Smooth muscle cell (in vitro differentiated cells): ENCODE results near the gene KIF5A. TPM values are rescaled to one million over a fixed set of nuclear protein-coding genes. Genes with fewer than 3 reads are reported as not detected.

ENCODE experiments used
- DNase-seq: peaks from one replicate; lab custom pipeline; 2025; ENCODE audit not compliant: unreplicated experiment; lab: John Stamatoyannopoulos, UW
- H2AFZ ChIP-seq: fragments of 200-600 bp; sonication (generic); 2 replicates; pipeline ENCODE4 v1.6.0; 2016; ENCODE audit warnings: antibody characterized with exemption, low read depth, mild to moderate bottlenecking
- H3F3A ChIP-seq: fragments of 200-600 bp; sonication (generic); 2 replicates; pipeline ENCODE4 v1.6.0; 2017; ENCODE audit warnings: antibody characterized with exemption, low read depth
- H3K27ac ChIP-seq: fragments of 200-600 bp; sonication (generic); 2 replicates; pipeline ENCODE4 v1.5.1; 2016; ENCODE audit warnings: low read depth, mild to moderate bottlenecking
- H3K27me3 ChIP-seq: fragments of 200-600 bp; sonication (generic); 2 replicates; pipeline ENCODE4 v1.6.1; 2016; ENCODE audit warnings: low read depth, mild to moderate bottlenecking
- H3K36me3 ChIP-seq: fragments of 200-600 bp; sonication (generic); 2 replicates; pipeline ENCODE4 v1.5.1; 2016; ENCODE audit warnings: low read depth
- H3K4me1 ChIP-seq: fragments of 200-600 bp; sonication (generic); 2 replicates; pipeline ENCODE4 v1.5.1; 2016; ENCODE audit warnings: low read depth
- H3K4me2 ChIP-seq: fragments of 200-600 bp; sonication (generic); 2 replicates; pipeline ENCODE4 v1.6.0; 2016; ENCODE audit warnings: mild to moderate bottlenecking
- H3K4me3 ChIP-seq: fragments of 200-600 bp; sonication (generic); 2 replicates; pipeline ENCODE4 v1.5.1; 2016; ENCODE audit warnings: mild to moderate bottlenecking
- H3K79me2 ChIP-seq: fragments of 200-600 bp; sonication (generic); 2 replicates; pipeline ENCODE4 v1.6.0; 2016; ENCODE audit warnings: low read depth, mild to moderate bottlenecking
- H3K9ac ChIP-seq: fragments of 200-600 bp; sonication (generic); 2 replicates; pipeline ENCODE4 v1.6.0; 2016; ENCODE audit warnings: low read depth
- H3K9me3 ChIP-seq: fragments of 200-600 bp; sonication (generic); replicated peaks from 2 replicates; pipeline ENCODE4 v1.5.1; 2016; ENCODE audit warnings: low read depth
- H4K20me1 ChIP-seq: fragments of 200-600 bp; sonication (generic); 2 replicates; pipeline ENCODE4 v1.6.0; 2016; ENCODE audit warnings: low read depth
- WGBS: methylation state at CpG from one replicate; pipeline ENCODE4 v1.1.7; 2016; ENCODE audit warnings: low lambda C conversion rate; 5-methylcytosine and 5-hydroxymethylcytosine counted together
- polyA plus RNA-seq: library from polyadenylated mRNA; unstranded; fragments of >200 nt; fragmentation: Nextera tagmentation; extraction: Ambion mirVana; gene quantifications from 2 replicates; pipeline ENCODE4 v1.2.1, GENCODE V29; 2016
- total RNA-seq: library from RNA; depleted of rRNA; stranded (reverse); fragments of >200 nt; gene quantifications from 2 replicates; pipeline ENCODE4 v1.2.3, GENCODE V29; 2014
- TF ChIP-seq, protein P1 (sequence below): fragments of 200-600 bp; sonication (generic); IDR thresholded peaks from 2 replicates; pipeline ENCODE4 v1.5.1; 2017; ENCODE audit warnings: borderline replicate concordance, mild to moderate bottlenecking, antibody characterized with exemption; ENCODE audit not compliant: insufficient read depth, poor library complexity, severe bottlenecking

The KIF5A gene
- total and polyA plus RNA-seq, 2 experiments from 2014 or later, result 0.34 to 2.8 TPM

DNA sequence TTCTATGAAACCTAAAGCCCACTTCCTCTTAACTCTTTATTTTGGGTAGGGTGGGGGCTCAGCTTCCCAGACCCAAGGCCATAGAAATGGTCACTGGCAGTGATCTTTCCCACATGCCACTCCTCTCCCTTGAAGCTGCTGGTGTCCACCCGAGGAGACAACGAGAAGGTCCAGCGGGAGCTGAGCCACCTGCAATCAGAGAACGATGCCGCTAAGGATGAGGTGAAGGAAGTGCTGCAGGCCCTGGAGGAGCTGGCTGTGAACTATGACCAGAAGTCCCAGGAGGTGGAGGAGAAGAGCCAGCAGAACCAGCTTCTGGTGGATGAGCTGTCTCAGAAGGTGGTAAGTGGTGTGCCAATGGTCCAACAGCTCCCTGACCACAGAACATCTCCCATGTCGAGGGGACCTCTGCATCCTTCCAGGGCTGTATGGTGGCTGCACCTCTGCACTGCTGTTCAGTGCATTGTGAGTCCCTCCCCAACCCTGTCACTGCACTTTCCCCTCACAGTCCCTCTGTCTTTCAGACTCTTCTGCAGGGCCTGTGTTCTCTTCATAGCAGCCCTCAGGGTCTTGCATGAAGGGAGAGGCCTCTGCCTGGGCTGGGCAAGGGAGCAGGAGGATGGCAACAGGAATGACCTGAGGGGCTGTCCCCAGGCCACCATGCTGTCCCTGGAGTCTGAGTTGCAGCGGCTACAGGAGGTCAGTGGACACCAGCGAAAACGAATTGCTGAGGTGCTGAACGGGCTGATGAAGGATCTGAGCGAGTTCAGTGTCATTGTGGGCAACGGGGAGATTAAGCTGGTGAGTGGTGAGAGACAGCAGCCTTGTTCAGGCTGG lies 22.3 kb downstream of the KIF5A start:
- Histone ChIP-seq H3K4me1 (no peaks in the 10 kb centered on the region), H3K4me3 (no peak overlapping the region), H2AFZ (no peak overlapping the region), H3K79me2 (no peaks in the 10 kb centered on the region), H3K9me3 (no peaks in the 10 kb centered on the region), H3K27me3 (no peaks in the 10 kb centered on the region), H3K27ac (no peak overlapping the region), H3F3A (no peaks in the 10 kb centered on the region), H4K20me1 (no peaks in the 10 kb centered on the region), H3K36me3 (no peaks in the 10 kb centered on the region), H3K4me2 (no peak overlapping the region), H3K9ac (no peak overlapping the region)
- TF ChIP-seq, protein P1, sequence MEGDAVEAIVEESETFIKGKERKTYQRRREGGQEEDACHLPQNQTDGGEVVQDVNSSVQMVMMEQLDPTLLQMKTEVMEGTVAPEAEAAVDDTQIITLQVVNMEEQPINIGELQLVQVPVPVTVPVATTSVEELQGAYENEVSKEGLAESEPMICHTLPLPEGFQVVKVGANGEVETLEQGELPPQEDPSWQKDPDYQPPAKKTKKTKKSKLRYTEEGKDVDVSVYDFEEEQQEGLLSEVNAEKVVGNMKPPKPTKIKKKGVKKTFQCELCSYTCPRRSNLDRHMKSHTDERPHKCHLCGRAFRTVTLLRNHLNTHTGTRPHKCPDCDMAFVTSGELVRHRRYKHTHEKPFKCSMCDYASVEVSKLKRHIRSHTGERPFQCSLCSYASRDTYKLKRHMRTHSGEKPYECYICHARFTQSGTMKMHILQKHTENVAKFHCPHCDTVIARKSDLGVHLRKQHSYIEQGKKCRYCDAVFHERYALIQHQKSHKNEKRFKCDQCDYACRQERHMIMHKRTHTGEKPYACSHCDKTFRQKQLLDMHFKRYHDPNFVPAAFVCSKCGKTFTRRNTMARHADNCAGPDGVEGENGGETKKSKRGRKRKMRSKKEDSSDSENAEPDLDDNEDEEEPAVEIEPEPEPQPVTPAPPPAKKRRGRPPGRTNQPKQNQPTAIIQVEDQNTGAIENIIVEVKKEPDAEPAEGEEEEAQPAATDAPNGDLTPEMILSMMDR, result no peak
- 95% methylated on average over 12 of the region's 12 CpGs for WGBS
- DNase-seq, result no peak

DNA sequence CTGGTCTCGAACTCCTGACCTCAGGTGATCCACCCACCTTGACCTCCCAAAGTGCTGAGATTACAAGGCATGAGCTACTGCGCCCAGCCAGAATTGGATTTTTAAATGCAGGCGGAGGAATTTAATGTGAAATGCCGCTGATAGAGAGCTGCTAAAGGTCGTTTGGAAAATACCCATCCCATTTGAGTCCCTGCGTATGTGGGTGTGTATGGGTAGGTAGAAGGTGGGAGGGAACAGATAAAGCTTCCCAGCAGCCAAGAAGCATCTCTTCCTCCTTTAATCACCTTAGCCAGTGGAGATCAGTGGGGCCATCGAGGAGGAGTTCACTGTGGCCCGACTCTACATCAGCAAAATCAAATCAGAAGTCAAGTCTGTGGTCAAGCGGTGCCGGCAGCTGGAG lies 25.0 kb downstream of the KIF5A start:
- Histone ChIP-seq H3K4me2 (no peak overlapping the region), H3K79me2 (no peaks in the 10 kb centered on the region), H3K9me3 (no peaks in the 10 kb centered on the region), H3F3A (no peaks in the 10 kb centered on the region), H3K27me3 (no peaks in the 10 kb centered on the region), H3K27ac (no peak overlapping the region), H3K4me3 (no peak overlapping the region), H4K20me1 (no peaks in the 10 kb centered on the region), H2AFZ (no peak overlapping the region), H3K36me3 (no peaks in the 10 kb centered on the region), H3K4me1 (no peaks in the 10 kb centered on the region), H3K9ac (no peak overlapping the region)
- no peak for DNase-seq
- 84% methylated on average over 10 of the region's 10 CpGs for WGBS
- TF ChIP-seq, protein P1, result no peak

DNA sequence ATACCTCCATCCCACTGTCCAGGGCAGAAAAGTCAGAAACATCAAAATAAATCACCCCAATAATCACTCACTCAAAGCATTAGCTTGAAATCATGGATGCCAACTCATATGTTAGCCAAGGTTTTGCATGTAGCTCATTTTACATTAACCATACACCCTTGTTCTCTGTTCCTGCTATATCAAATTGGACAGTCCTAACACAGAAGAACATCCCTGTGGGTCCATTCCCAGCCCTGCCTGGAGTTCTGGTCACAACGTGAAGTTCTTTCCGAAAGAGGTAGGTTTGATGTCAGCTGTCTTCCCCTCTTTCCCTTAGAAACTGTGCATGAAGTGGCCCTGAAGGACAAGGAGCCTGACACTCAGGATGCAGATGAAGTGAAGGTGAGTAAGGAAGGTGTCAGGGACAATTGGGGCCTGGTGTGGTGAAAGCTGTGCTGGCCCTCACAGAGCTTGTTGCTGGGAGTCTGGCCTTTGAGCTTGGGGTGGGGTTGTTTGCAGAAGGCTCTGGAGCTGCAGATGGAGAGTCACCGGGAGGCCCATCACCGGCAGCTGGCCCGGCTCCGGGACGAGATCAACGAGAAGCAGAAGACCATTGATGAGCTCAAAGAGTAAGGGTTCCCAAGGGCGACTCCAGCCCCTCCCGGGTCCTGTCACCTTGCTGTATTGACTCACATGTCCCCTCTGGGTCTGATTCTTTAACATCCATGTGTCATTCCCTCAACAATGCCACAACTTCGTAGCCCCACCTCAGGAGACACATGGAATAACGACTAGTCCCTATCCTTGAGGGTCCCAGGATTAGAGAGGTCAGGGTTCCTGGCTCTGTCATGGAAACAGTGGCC lies 26.1 kb downstream of the KIF5A start:
- H3K4me2 ChIP-seq, result no peak overlapping the region
- no peaks in the 10 kb centered on the region for H3K4me1 ChIP-seq
- no peak for DNase-seq
- H3K27me3 ChIP-seq, result no peaks in the 10 kb centered on the region
- H3K9ac ChIP-seq, result no peak overlapping the region
- H3K27ac ChIP-seq, result no peak overlapping the region
- 94% methylated on average over 12 of the region's 12 CpGs for WGBS
- no peaks in the 10 kb centered on the region for H4K20me1 ChIP-seq
- H3K4me3 ChIP-seq, result no peak overlapping the region
- no peaks in the 10 kb centered on the region for H3F3A ChIP-seq
- no peak overlapping the region for H2AFZ ChIP-seq
- H3K79me2 ChIP-seq, result no peaks in the 10 kb centered on the region
- TF ChIP-seq, protein P1, result no peak
- no peaks in the 10 kb centered on the region for H3K36me3 ChIP-seq
- H3K9me3 ChIP-seq, result no peaks in the 10 kb centered on the region
